NCI-H2171 treated with DMSO at 0.1 percent for 48 hours (cell line): ENCODE results near the gene PGAM1.
"Not testable (repeated sequence)": the region's sequence is repeated elsewhere in the genome, so short reads cannot be mapped to it uniquely, and the experiment has no call there.

Experiments
- DNase-seq: peaks from one replicate; lab custom pipeline; 2025; lab: John Stamatoyannopoulos, UW

The PGAM1 gene

GRCh38 chr10:97407952-97408248 is 18.1 kb upstream of the PGAM1 start:
- no peak for DNase-seq

GRCh38 chr10:97408496-97408992 is 17.4 kb upstream of the PGAM1 start:
- DNase-seq: no peak

GRCh38 chr10:97411406-97411805 is 14.6 kb upstream of the PGAM1 start:
- DNase-seq: no peak

GRCh38 chr10:97412891-97413304 is 13.1 kb upstream of the PGAM1 start:
- no peak for DNase-seq

- DNase-seq: no peak
Observed at GRCh38 chr10:97416565-97416964, 9.4 kb upstream of the PGAM1 start.

GRCh38 chr10:97423757-97424098 is 2.3 kb upstream of the PGAM1 start:
- DNase-seq: not testable (repeated sequence)

GRCh38 chr10:97426776-97427570 is 982 bp downstream of the PGAM1 start:
- DNase-seq: no peak

- DNase-seq: no peak
Observed at GRCh38 chr10:97427571-97428179, 1.7 kb downstream of the PGAM1 start.

GRCh38 chr10:97428572-97428981 is 2.6 kb downstream of the PGAM1 start:
- DNase-seq: no peak

- DNase-seq: peak; percentile 10
Observed at GRCh38 chr10:97434055-97434454, 8.1 kb downstream of the PGAM1 start.

GRCh38 chr10:97434557-97434956 is 8.6 kb downstream of the PGAM1 start:
- no peak for DNase-seq

GRCh38 chr10:97435211-97435610 is 9.2 kb downstream of the PGAM1 start:
- no peak for DNase-seq

GRCh38 chr10:97442277-97442676 is 16.3 kb downstream of the PGAM1 start:
- DNase-seq: no peak

GRCh38 chr10:97444212-97444611 is 18.2 kb downstream of the PGAM1 start:
- no peak for DNase-seq

GRCh38 chr10:97445357-97445721 is 19.3 kb downstream of the PGAM1 start:
- DNase-seq: no peak

- DNase-seq: peak; percentile 91
Observed at GRCh38 chr10:97445722-97446639, 20.0 kb downstream of the PGAM1 start, which contains the start of the genes EXOSC1 and ZDHHC16. Gene EXOSC1, minus strand, starts transcription at chr10:97446006. Its CDS starts 21 bp downstream, at chr10:97445985. Gene ZDHHC16, plus strand, starts transcription at chr10:97446175. Its CDS starts 5,501 bp downstream, at chr10:97451676.

GRCh38 chr10:97450828-97451227 is 24.8 kb downstream of the PGAM1 start:
- no peak for DNase-seq

GRCh38 chr10:97451605-97452004 is 25.6 kb downstream of the PGAM1 start:
- no peak for DNase-seq

GRCh38 chr10:97452352-97452751 is 26.4 kb downstream of the PGAM1 start:
- no peak for DNase-seq

GRCh38 chr10:97454330-97455036 is 28.5 kb downstream of the PGAM1 start:
- no peak for DNase-seq

- DNase-seq: no peak
Observed at GRCh38 chr10:97456034-97456685, 30.2 kb downstream of the PGAM1 start.
